GM19238 (cell line): ENCODE data around the gene DPH2.

Experiments used
- DNase-seq: peaks from one replicate; pipeline ENCODE4 v3.0.0; 2011; ENCODE audit warnings: low spot score; ENCODE audit not compliant: insufficient read length

The DPH2 gene

DNA sequence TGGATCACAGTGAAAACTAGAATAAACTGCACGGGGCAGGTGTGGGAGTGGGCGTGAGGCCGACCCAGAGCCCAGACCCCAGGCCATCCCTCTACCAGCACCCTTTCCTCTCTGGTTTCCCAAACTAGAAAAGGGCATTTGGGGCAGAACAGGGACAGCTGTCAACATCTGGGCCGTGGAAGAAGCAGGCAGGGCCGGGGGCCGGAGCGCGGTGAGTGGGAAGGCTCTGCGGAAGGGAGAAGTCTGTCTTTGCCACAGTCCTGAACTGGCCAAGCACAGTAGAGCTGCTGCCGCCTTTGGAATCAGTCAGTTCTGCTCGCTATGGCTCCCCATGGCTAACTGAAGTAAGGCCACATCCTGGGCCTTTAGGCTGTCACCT lies 28.2 kb downstream of the DPH2 start:
- no peak for DNase-seq

GRCh38 chr1:43999455-43999854 lies 29.6 kb downstream of the DPH2 start:
- no peak for DNase-seq

- no peak for DNase-seq
Observed at GRCh38 chr1:44000122-44000665, 30.4 kb downstream of the DPH2 start.

DNA sequence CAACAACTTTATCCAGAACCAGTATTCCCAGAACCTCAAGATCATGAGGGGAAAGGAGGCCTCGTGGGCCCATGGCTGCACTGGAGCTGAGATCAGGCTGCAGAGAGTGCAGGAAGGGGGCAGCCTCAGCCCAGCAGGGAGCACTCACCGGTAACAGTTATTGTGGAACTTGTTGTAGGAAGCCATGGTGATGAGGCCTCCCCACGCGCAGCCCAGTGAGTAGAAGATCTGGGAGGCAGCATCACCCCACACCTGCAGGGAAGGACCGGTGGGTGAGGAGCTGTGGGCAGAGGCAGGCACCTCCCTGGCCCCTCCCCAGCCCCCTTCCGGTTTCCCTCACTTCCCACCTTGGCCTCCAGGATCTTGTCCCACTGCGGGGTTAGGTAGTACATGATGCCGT lies 32.4 kb downstream of the DPH2 start:
- no peak for DNase-seq

GRCh38 chr1:44002606-44003157 lies 32.9 kb downstream of the DPH2 start:
- no peak for DNase-seq

GRCh38 chr1:44008259-44008658 lies 38.4 kb downstream of the DPH2 start:
- DNase-seq: no peak

- DNase-seq: no peak
Observed at GRCh38 chr1:44010935-44011471, 41.2 kb downstream of the DPH2 start.

DNA sequence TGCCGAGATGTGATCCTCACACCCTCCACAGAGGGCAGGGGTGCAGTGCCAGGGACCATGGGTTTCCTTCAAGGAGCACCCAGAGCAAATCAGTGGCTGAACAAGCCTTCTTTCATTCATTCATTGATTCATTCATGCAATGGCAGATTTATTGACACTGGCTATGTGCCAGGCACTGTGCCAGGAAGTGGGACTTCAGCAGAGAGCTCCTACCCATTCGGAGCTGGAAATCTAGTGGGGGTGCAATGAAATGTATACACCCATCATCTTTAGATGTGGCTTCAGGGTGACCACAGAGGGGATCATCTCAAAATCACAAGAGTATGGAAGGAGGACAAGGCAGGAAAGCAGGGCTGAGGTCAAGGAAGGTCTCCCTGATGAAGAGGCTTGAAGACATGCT lies 42.6 kb downstream of the DPH2 start:
- no peak for DNase-seq

DNA sequence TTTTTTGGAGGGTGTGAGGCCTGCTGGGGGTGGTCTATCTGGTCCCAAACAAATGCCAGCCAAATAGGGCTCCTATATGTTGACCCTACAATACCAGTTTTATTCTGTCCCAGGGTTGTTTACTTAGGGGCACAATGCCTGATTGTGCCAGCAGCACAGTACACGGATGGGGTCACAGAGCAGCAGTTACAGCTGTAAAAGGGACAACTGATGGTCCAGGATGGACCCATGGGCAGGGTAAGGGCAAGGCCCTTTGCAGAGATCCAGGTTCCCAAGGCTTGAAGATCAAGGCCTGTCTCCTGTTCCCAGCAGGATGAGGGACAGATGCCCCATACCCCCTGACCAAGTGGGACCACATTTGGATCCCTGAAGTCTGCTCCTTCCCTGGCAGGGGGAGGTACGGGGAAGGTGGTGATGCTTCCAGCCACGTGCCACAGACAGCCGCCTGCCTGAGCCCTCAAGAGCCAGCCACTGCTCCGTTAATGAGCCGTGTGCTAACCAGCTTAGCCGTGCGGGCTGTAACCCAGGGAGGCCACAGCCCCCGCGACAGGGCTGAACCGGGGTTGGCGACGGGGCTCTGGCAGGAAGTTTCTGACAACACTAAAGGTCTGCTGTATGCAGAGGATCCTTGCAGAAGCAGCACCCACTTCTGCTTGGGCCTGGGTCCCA lies 43.3 kb downstream of the DPH2 start:
- no peak for DNase-seq

DNA sequence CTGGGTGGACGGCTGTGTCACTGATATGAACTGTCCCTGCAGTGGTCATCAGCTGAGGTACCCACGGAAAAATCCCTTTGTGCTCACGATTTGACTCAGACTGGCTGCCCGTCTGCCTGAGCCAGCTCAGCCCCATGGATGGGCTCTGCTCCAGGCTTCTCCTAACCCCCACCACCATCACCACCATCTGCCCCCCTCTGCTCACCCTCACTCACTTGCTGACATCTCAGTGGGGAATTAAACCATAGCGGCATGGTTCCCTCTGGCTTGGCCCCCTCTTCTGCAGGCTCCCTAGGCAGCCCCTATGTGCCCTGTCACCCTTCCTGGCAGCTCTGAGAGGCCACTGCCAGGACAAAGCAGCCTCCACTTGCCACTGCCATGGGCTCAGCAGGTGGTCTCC lies 44.1 kb downstream of the DPH2 start:
- DNase-seq: no peak

DNA sequence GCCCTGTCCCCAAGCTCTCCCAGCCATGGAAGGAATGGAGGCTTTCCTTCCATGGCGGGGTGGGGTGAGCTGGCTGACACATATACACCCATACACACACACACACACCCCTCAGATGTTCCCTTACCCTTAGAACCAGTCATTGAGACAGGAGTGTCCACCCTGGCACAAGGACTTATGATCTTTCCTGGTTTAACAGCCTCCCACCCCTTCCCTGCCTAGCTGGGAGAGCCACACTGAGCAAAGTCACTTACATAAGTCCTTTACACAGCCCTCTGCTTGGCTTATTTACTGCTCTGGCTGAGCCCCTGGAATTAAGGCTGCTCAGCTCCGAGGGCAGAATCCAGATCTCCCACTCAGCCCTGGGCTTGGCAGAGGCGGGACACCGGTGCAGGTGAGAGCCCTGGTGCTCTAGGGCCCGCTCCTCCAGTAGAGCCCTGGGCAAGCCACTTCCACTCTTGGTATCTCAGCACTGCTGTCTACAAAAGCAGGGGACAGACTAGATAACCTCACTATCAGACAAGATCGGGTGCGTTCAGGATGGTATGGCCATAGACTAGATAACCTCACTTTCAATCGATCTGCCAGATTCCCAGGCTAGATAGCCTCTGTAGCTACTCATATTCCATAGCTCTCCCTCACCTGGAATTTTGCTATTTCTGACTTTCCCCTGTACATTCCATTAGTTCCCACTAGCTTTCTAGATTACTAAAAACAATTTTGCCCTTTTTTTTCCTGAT lies 44.7 kb downstream of the DPH2 start:
- no peak for DNase-seq

- no peak for DNase-seq
Observed at GRCh38 chr1:44015206-44015605, 45.4 kb downstream of the DPH2 start.

- DNase-seq: no peak
Observed at GRCh38 chr1:44016041-44016889, 46.5 kb downstream of the DPH2 start.

GRCh38 chr1:44016890-44017400 lies 47.1 kb downstream of the DPH2 start:
- DNase-seq: no peak

- DNase-seq: no peak
Observed at GRCh38 chr1:44019466-44019948, 49.7 kb downstream of the DPH2 start.

DNA sequence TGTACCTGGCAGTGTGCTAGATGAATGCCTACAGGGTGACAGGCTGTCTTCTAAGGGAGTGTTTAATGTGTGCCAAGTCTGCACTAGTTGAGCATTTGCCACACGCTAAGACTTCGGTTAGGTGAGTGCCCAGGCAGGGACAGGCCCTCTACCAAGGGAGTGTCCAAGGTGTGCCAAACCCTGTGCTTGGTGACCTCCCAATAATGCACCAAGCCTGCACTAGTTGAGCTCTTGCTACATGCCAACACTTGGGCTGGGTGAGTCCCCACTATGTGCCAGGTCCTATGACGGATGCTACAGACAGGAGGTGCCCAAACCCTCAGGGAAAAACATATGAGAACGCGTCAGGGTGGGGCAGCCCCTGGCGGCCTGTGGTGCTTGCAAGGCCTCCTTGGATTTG lies 50.7 kb downstream of the DPH2 start:
- DNase-seq: no peak

- DNase-seq: no peak
Observed at GRCh38 chr1:44021156-44021555, 51.3 kb downstream of the DPH2 start.

- DNase-seq: no peak
Observed at GRCh38 chr1:44021581-44022321, 51.9 kb downstream of the DPH2 start.
